HuH-7 (cell line): ENCODE data around the gene FAIM.
"Not testable (repeated sequence)": the region's sequence is repeated elsewhere in the genome, so short reads cannot be mapped to it uniquely, and the experiment has no call there.

ENCODE experiments used
- DNase-seq: peaks from one replicate; pipeline ENCODE4 v3.0.0; 2011; ENCODE audit warnings: low spot score

The FAIM gene

GRCh38 chr3:138680974-138681373 lies 72.4 kb downstream of the FAIM start:
- not testable (repeated sequence) for DNase-seq

- no peak for DNase-seq
These were observed 73.1 kb downstream of the FAIM start for GRCh38 chr3:138681463-138682220.

GRCh38 chr3:138682648-138683047 lies 74.1 kb downstream of the FAIM start:
- no peak for DNase-seq
